ENCODE measurements around the gene EFHB. TPM values are rescaled to one million over a fixed set of nuclear protein-coding genes. Genes with fewer than 3 reads are reported as not detected.

The EFHB gene
- total RNA-seq, 1 experiment from 2014 or later: 1.9 TPM

- Histone ChIP-seq H2BK5ac (ENCODE audit: insufficient read length, low read length) (no peak overlapping the region), H3K79me2 (ENCODE audit: insufficient read depth, low read length) (peaks cover 28% of the 10 kb centered on the region; the same call in 1 of the 2 replicates), H4K91ac (ENCODE audit: insufficient read length, low read depth, low read length) (peak overlapping the region; percentile 48), H2BK120ac (ENCODE audit: low read depth, low read length, poor library complexity, severe bottlenecking) (no peak overlapping the region), H2BK15ac (ENCODE audit: low read depth, low read length) (no peak overlapping the region), H3K9ac (ENCODE audit: extremely low read depth, insufficient read length, low read length) (peak overlapping the region; percentile 72), H4K8ac (replicated peaks; ENCODE audit: insufficient read length, low read depth, low read length) (no peak overlapping the region), H2BK20ac (ENCODE audit: low read depth, low read length, poor library complexity, severe bottlenecking) (no peak overlapping the region), H2AK5ac (ENCODE audit: insufficient read length, low read length) (no peak overlapping the region), H2AFZ (ENCODE audit: low read length) (no peak overlapping the region), H3K4me2 (ENCODE audit: insufficient read depth, insufficient read length, low read length) (peak overlapping the region; percentile 82), H3K27ac (ENCODE audit: insufficient read length, low read depth, low read length) (peak overlapping the region; percentile 30), H4K20me1 (ENCODE audit: control insufficient read depth, insufficient read depth, insufficient read length) (peaks cover 5% of the 10 kb centered on the region), H3K23me2 (ENCODE audit: insufficient read length, low read depth, low read length, poor library complexity, severe bottlenecking) (peaks cover 4% of the 10 kb centered on the region), H3K56ac (ENCODE audit: insufficient read length, low read depth, low read length) (no peak overlapping the region), H3K23ac (ENCODE audit: insufficient read length, low read depth, low read length) (no peak overlapping the region), H3K4me1 (ENCODE audit: insufficient read depth, low read length) (no peaks in the 10 kb centered on the region; the same call in 1 of the 2 replicates), H3K18ac (ENCODE audit: insufficient read length, low read depth, low read length) (peak overlapping the region; percentile 91), H3K79me1 (ENCODE audit: insufficient read depth, low read depth, low read length, poor library complexity, severe bottlenecking) (no peaks in the 10 kb centered on the region), H3K14ac (ENCODE audit: insufficient read depth, low read length) (peak overlapping the region; percentile 97), H2BK12ac (ENCODE audit: insufficient read length, low read depth, low read length) (no peak overlapping the region), H3K27me3 (ENCODE audit: insufficient read depth, low read length) (no peaks in the 10 kb centered on the region), H3T11ph (ENCODE audit: low read length) (no peak overlapping the region), H3K4ac (ENCODE audit: low read depth, low read length) (no peak overlapping the region), H4K5ac (ENCODE audit: insufficient read length, low read depth, low read length) (no peak overlapping the region), H3K9me3 (ENCODE audit: control insufficient read depth, low read depth, low read length) (no peaks in the 10 kb centered on the region)
- peaks cover 9 to 34% (median 22%) of the 10 kb centered on the region in 3 experiments for H3K36me3 Mint-ChIP-seq (ENCODE audit: insufficient read depth in 1 of 3, low read depth in 3 of 3)
- H3K4me3 Mint-ChIP-seq: peak overlapping the region; percentile 99
- TF ChIP-seq, protein P1, sequence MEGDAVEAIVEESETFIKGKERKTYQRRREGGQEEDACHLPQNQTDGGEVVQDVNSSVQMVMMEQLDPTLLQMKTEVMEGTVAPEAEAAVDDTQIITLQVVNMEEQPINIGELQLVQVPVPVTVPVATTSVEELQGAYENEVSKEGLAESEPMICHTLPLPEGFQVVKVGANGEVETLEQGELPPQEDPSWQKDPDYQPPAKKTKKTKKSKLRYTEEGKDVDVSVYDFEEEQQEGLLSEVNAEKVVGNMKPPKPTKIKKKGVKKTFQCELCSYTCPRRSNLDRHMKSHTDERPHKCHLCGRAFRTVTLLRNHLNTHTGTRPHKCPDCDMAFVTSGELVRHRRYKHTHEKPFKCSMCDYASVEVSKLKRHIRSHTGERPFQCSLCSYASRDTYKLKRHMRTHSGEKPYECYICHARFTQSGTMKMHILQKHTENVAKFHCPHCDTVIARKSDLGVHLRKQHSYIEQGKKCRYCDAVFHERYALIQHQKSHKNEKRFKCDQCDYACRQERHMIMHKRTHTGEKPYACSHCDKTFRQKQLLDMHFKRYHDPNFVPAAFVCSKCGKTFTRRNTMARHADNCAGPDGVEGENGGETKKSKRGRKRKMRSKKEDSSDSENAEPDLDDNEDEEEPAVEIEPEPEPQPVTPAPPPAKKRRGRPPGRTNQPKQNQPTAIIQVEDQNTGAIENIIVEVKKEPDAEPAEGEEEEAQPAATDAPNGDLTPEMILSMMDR (conservative IDR thresholded peaks at IDR 0.05): no peak
- WGBS (ENCODE audit: extremely low coverage, insufficient read length, low lambda C conversion rate): no CpG with 5 or more reads among the region's 30 CpGs
- H3K27me3 Mint-ChIP-seq (ENCODE audit: low read depth): no peaks in the 10 kb centered on the region; the same call in 1 of the 2 replicates
- peaks cover 2 to 3% of the 10 kb centered on the region in 2 experiments; a peak in 2 of 5 replicates for H3K9me3 Mint-ChIP-seq
- peak; percentile 58 for DNase-seq
- H3K4me1 Mint-ChIP-seq: peaks cover 33 to 40% of the 10 kb centered on the region in 2 experiments
- peak overlapping the region; percentile 95 to 100 (median 100) for H3K27ac Mint-ChIP-seq
Observed at GRCh38 chr3:19947549-19948225, 13.7 kb upstream of the EFHB start.
